Endothelial cell of umbilical vein (primary cell): ENCODE results near the gene PGM2L1. TPM values are rescaled to one million over a fixed set of nuclear protein-coding genes. Genes with fewer than 3 reads are reported as not detected.

ENCODE experiments used
- BruUV-seq: library from RNA; stranded (reverse); fragments of 400-500 nt; replicated peaks from 2 replicates; lab custom pipeline; 2021; lab: Mats Ljungman, UMichigan
- CTCF ChIA-PET: fragments of 300-600, 350-600 bp; sonication (Branson Sonifier 250); formaldehyde crosslinking; loops from one replicate; lab custom pipeline; 2021; ENCODE audit warnings: antibody characterized with exemption, inconsistent platforms; lab: Charles Lee
- POLR2A ChIA-PET: fragments of 300-600, 350-600 bp; sonication (Branson Sonifier 250); formaldehyde crosslinking; loops from one replicate; lab custom pipeline; 2021; ENCODE audit warnings: antibody characterized with exemption, inconsistent platforms; lab: Charles Lee
- DNase-seq: peaks from one replicate; pipeline ENCODE4 v3.0.0-alpha.2; 2011; ENCODE audit warnings: low read depth, low spot score
- FAIRE-seq: peaks from 2 replicates; lab custom pipeline; 2011; peaks lifted over from hg19 to GRCh38; lab: Jason Lieb, UNC
- H2AFZ ChIP-seq: 2 replicates; pipeline ENCODE4 v1.6.0; 2012; ENCODE audit warnings: low read depth, low read length, control low read depth, inconsistent platforms
- H3K27ac ChIP-seq: 2 replicates; pipeline ENCODE4 v1.5.1; 2011; ENCODE audit warnings: low read depth, mild to moderate bottlenecking, control low read depth, low read length, moderate library complexity; ENCODE audit not compliant: insufficient read depth
- H3K27me3 ChIP-seq, 2 experiments: 2 replicates each; pipeline versions ENCODE4 v1.6.0 to v1.6.1; 2011; ENCODE audit warnings: low read length in 2 of 2, mixed read lengths in 1 of 2; ENCODE audit not compliant: control insufficient read depth in 2 of 2, insufficient read depth in 2 of 2
- H3K36me3 ChIP-seq, 2 experiments: 2 replicates in 1 of 2; 3 replicates in 1 of 2; pipeline ENCODE4 v1.5.1; 2011; ENCODE audit warnings: low read length in 2 of 2, mild to moderate bottlenecking in 1 of 2, moderate library complexity in 1 of 2; ENCODE audit not compliant: control insufficient read depth in 2 of 2, insufficient read depth in 2 of 2; ENCODE audit errors: extremely low read depth in 1 of 2
- H3K4me1 ChIP-seq: 3 replicates; pipeline ENCODE4 v1.5.1; 2011; ENCODE audit warnings: mild to moderate bottlenecking, low read length; ENCODE audit not compliant: control insufficient read depth, insufficient read depth; ENCODE audit errors: extremely low read depth
- H3K4me2 ChIP-seq: 2 replicates; pipeline ENCODE4 v1.6.1; 2011; ENCODE audit warnings: low read length, control low read depth, mixed read lengths; ENCODE audit not compliant: insufficient read depth
- H3K4me3 ChIP-seq, 3 experiments: fragments of 200-600 bp in 1 of 3; sonication (generic), shearing (Covaris generic) in 1 of 3; replicated peaks in 1 of 3; 2 replicates each; pipeline ENCODE4 v1.5.1; 2011 to 2016; ENCODE audit warnings: control low read depth in 3 of 3, low read length in 3 of 3, mild to moderate bottlenecking in 2 of 3, inconsistent platforms in 1 of 3, low read depth in 1 of 3, moderate library complexity in 1 of 3; ENCODE audit not compliant: insufficient read depth in 1 of 3
- H3K79me2 ChIP-seq: 2 replicates; pipeline ENCODE4 v1.6.0; 2012; ENCODE audit warnings: low read length, inconsistent platforms; ENCODE audit not compliant: control insufficient read depth, insufficient read depth
- H3K9ac ChIP-seq: replicated peaks from 2 replicates; pipeline ENCODE3; 2011; ENCODE audit warnings: low read length, control low read depth; ENCODE audit not compliant: insufficient read depth; ENCODE audit errors: extremely low read depth
- H3K9me1 ChIP-seq: replicated peaks from 3 replicates; pipeline ENCODE4 v1.6.0; 2011; ENCODE audit warnings: mild to moderate bottlenecking, low read length; ENCODE audit not compliant: control insufficient read depth, insufficient read depth; ENCODE audit errors: extremely low read depth
- H3K9me3 ChIP-seq: replicated peaks from 2 replicates; pipeline ENCODE4 v1.5.1; 2012; ENCODE audit warnings: low read length, inconsistent platforms; ENCODE audit not compliant: control insufficient read depth, insufficient read depth
- H4K20me1 ChIP-seq: replicated peaks from 2 replicates; pipeline ENCODE3; 2011; ENCODE audit warnings: mild to moderate bottlenecking, low read length; ENCODE audit not compliant: control insufficient read depth, insufficient read depth; ENCODE audit errors: extremely low read depth
- CTCF ChIP-seq, 2 donors: IDR thresholded peaks; 1 replicate in 1 of 2; 2 replicates in 1 of 2; pipeline ENCODE4 v1.5.1; 2011; ENCODE audit warnings: low read length in 2 of 2, mild to moderate bottlenecking in 2 of 2, moderate library complexity in 2 of 2, control low read depth in 1 of 2, inconsistent platforms in 1 of 2, low read depth in 1 of 2; ENCODE audit not compliant: insufficient read depth in 1 of 2; ENCODE audit errors: extremely low read depth in 1 of 2
- EZH2 ChIP-seq: IDR thresholded peaks from 2 replicates; pipeline ENCODE4 v1.6.1; 2012; ENCODE audit warnings: borderline replicate concordance, low read depth, mild to moderate bottlenecking, moderate library complexity, low read length, inconsistent platforms; ENCODE audit not compliant: severe bottlenecking
- MAX ChIP-seq: IDR thresholded peaks from 2 replicates; pipeline ENCODE4 v1.6.1; 2011; ENCODE audit not compliant: insufficient read depth, insufficient read length
- MYC ChIP-seq: IDR thresholded peaks from one replicate; pipeline ENCODE4 v1.6.1; 2011; ENCODE audit warnings: mild to moderate bottlenecking, low read depth, low read length
- POLR2A ChIP-seq: IDR thresholded peaks from 2 replicates; pipeline ENCODE4 v1.6.1; 2012; ENCODE audit warnings: low read depth, mild to moderate bottlenecking, control low read depth, low read length
- POLR2AphosphoS5 ChIP-seq: IDR thresholded peaks from 2 replicates; pipeline ENCODE4 v1.6.1; 2012; ENCODE audit warnings: low read depth, mild to moderate bottlenecking, control low read depth, low read length, moderate library complexity; ENCODE audit not compliant: insufficient read depth
- dilution Hi-C: fragments of 300-500 bp; cut with MboI; formaldehyde crosslinking; loops from one replicate; pipeline ENCODE4 v1.15.0; 2019; ENCODE audit warnings: low sequenced_read_pairs; ENCODE audit not compliant: extremely low pct_ligation_motif_present
- intact Hi-C: fragments of 100-400 bp; cut with micrococcal nuclease; formaldehyde crosslinking; loops from one replicate; pipeline ENCODE4 v1.10.0; 2022
- polyA plus RNA-seq, 4 experiments: library from polyadenylated mRNA; depleted of rRNA in 3 of 4; stranded (reverse) in 3 of 4; unstranded in 1 of 4; fragments of >200 nt; gene quantifications; 2 replicates each; pipeline versions ENCODE4 v1.2.1 to v1.2.3, GENCODE V29; 2011 to 2012; ENCODE audit warnings: missing spikeins in 1 of 4
- total RNA-seq: library from RNA; stranded (reverse); gene quantifications from 2 replicates; pipeline ENCODE4 v1.2.3, GENCODE V29; 2021

The PGM2L1 gene
- total and polyA plus RNA-seq, 2 donors (not counting 3 experiments of a cell fraction or from before 2014, with no cell fraction given) = 7.9 to 31.4 TPM

GRCh38 chr11:74316772-74317505 is 81.3 kb downstream of the PGM2L1 start:
- TF ChIP-seq MYC (no peak), POLR2AphosphoS5 (no peak), MAX (no peak), EZH2 (no peak), CTCF (IDR thresholded peaks at IDR 0.05; ENCODE audit: extremely low read depth in 1 of 2, insufficient read depth in 1 of 2, low read depth in 1 of 2, low read length in 2 of 2) (no peak), POLR2A (no peak)
- CTCF ChIA-PET = interaction anchor here (1.6 kb wide), 1 partner anchor 133 kb away, joined by 8 read pairs; no protein-coding TSS in a partner anchor
- no peaks in the 10 kb centered on the region for H4K20me1 ChIP-seq
- POLR2A ChIA-PET = no interaction called here
- H3K4me2 ChIP-seq = no peak overlapping the region
- intact Hi-C loops (no loop called here), dilution Hi-C loops (no loop called here)
- no peak overlapping the region for H2AFZ ChIP-seq
- FAIRE-seq = no peak
- H3K79me2 ChIP-seq = no peaks in the 10 kb centered on the region
- H3K4me3 ChIP-seq = no peak overlapping the region
- H3K27me3 ChIP-seq = no peaks in the 10 kb centered on the region
- H3K27ac ChIP-seq = no peak overlapping the region
- H3K36me3 ChIP-seq = no peaks in the 10 kb centered on the region
- BruUV-seq = no TSS peak
- no peak for DNase-seq
- no peak overlapping the region for H3K9ac ChIP-seq
- H3K9me1 ChIP-seq = no peaks in the 10 kb centered on the region
- peaks cover 33% of the 10 kb centered on the region for H3K4me1 ChIP-seq
- no peaks in the 10 kb centered on the region for H3K9me3 ChIP-seq
